ENCODE results near the gene CMSS1.

DNA sequence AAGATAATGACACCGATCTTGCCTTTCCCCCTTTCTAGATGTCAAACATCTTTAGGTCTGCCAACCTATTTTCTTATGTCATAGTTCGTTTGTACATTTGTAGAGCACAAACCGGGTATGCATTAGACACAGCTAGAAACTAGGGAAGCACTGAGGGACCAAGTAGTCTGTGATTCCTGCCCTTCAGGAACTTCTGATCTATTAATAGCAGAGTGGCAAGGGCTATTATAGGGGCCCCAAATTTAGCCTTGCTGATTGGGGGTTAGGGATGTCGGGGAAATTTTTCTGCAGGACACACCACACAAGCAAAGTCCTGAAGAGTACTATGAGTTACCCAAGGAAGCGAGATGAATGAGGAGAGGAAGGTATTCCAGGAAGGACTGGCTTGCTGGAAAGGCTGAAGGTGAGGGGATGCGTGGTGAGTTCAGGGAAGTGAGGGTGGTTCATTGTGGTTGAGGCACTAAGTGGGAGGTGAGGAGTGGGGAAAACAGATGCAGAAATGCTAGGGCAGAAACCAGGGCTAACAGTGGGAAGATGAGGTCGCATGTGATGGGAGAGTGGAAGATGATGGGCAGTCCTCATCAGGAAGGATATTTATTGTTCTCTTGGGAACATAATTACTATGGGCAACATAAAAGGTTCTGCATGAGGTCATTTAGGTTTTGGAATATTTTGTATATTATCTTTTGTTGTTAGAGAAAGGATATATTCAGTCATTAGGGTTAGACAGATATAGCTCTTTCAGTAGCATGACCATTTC is 144.3 kb downstream of the CMSS1 start:
- TF ChIP-seq, protein P1, sequence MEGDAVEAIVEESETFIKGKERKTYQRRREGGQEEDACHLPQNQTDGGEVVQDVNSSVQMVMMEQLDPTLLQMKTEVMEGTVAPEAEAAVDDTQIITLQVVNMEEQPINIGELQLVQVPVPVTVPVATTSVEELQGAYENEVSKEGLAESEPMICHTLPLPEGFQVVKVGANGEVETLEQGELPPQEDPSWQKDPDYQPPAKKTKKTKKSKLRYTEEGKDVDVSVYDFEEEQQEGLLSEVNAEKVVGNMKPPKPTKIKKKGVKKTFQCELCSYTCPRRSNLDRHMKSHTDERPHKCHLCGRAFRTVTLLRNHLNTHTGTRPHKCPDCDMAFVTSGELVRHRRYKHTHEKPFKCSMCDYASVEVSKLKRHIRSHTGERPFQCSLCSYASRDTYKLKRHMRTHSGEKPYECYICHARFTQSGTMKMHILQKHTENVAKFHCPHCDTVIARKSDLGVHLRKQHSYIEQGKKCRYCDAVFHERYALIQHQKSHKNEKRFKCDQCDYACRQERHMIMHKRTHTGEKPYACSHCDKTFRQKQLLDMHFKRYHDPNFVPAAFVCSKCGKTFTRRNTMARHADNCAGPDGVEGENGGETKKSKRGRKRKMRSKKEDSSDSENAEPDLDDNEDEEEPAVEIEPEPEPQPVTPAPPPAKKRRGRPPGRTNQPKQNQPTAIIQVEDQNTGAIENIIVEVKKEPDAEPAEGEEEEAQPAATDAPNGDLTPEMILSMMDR (IDR thresholded peaks at IDR 0.05) = no peak
- TF ChIP-seq, protein P2, sequence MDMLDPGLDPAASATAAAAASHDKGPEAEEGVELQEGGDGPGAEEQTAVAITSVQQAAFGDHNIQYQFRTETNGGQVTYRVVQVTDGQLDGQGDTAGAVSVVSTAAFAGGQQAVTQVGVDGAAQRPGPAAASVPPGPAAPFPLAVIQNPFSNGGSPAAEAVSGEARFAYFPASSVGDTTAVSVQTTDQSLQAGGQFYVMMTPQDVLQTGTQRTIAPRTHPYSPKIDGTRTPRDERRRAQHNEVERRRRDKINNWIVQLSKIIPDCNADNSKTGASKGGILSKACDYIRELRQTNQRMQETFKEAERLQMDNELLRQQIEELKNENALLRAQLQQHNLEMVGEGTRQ (IDR thresholded peaks at IDR 0.05; ENCODE audit: borderline replicate concordance, low read depth, low read length) = no peak
- TF ChIP-seq, protein P3, sequence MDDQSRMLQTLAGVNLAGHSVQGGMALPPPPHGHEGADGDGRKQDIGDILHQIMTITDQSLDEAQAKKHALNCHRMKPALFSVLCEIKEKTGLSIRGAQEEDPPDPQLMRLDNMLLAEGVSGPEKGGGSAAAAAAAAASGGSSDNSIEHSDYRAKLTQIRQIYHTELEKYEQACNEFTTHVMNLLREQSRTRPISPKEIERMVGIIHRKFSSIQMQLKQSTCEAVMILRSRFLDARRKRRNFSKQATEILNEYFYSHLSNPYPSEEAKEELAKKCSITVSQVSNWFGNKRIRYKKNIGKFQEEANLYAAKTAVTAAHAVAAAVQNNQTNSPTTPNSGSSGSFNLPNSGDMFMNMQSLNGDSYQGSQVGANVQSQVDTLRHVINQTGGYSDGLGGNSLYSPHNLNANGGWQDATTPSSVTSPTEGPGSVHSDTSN (IDR thresholded peaks at IDR 0.05) = no peak
- TF ChIP-seq, protein P4, sequence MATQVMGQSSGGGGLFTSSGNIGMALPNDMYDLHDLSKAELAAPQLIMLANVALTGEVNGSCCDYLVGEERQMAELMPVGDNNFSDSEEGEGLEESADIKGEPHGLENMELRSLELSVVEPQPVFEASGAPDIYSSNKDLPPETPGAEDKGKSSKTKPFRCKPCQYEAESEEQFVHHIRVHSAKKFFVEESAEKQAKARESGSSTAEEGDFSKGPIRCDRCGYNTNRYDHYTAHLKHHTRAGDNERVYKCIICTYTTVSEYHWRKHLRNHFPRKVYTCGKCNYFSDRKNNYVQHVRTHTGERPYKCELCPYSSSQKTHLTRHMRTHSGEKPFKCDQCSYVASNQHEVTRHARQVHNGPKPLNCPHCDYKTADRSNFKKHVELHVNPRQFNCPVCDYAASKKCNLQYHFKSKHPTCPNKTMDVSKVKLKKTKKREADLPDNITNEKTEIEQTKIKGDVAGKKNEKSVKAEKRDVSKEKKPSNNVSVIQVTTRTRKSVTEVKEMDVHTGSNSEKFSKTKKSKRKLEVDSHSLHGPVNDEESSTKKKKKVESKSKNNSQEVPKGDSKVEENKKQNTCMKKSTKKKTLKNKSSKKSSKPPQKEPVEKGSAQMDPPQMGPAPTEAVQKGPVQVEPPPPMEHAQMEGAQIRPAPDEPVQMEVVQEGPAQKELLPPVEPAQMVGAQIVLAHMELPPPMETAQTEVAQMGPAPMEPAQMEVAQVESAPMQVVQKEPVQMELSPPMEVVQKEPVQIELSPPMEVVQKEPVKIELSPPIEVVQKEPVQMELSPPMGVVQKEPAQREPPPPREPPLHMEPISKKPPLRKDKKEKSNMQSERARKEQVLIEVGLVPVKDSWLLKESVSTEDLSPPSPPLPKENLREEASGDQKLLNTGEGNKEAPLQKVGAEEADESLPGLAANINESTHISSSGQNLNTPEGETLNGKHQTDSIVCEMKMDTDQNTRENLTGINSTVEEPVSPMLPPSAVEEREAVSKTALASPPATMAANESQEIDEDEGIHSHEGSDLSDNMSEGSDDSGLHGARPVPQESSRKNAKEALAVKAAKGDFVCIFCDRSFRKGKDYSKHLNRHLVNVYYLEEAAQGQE (IDR thresholded peaks at IDR 0.05; ENCODE audit: low read depth, low read length) = no peak
- TF ChIP-seq JUND (IDR thresholded peaks at IDR 0.05) (no peak), GATA2 (CRISPR knock-in tag; IDR thresholded peaks at IDR 0.05) (no peak), EP300 (IDR thresholded peaks at IDR 0.05; ENCODE audit: borderline replicate concordance in 1 of 2, low read depth in 1 of 2, low read length in 1 of 2) (no peak), CHD2 (IDR thresholded peaks at IDR 0.05; ENCODE audit: low read length, partially characterized antibody) (no peak), RFX5 (IDR thresholded peaks at IDR 0.05; ENCODE audit: low read length) (no peak), EZH2phosphoT487 (IDR thresholded peaks at IDR 0.05; ENCODE audit: borderline replicate concordance, low read depth) (no peak), GABPA (IDR thresholded peaks at IDR 0.05; ENCODE audit: low read depth) (no peak)
- TF ChIP-seq, protein P5, sequence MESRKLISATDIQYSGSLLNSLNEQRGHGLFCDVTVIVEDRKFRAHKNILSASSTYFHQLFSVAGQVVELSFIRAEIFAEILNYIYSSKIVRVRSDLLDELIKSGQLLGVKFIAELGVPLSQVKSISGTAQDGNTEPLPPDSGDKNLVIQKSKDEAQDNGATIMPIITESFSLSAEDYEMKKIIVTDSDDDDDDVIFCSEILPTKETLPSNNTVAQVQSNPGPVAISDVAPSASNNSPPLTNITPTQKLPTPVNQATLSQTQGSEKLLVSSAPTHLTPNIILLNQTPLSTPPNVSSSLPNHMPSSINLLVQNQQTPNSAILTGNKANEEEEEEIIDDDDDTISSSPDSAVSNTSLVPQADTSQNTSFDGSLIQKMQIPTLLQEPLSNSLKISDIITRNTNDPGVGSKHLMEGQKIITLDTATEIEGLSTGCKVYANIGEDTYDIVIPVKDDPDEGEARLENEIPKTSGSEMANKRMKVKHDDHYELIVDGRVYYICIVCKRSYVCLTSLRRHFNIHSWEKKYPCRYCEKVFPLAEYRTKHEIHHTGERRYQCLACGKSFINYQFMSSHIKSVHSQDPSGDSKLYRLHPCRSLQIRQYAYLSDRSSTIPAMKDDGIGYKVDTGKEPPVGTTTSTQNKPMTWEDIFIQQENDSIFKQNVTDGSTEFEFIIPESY (IDR thresholded peaks at IDR 0.05; ENCODE audit: borderline replicate concordance, low read depth) = no peak

All from SK-N-SH (cell line).